CD4-positive, alpha-beta T cell treated with Interleukin-1 beta for 1 hour (primary cell): Measurements from ENCODE around the gene CNFN.
"Not testable (repeated sequence)": the region's sequence is repeated elsewhere in the genome, so short reads cannot be mapped to it uniquely, and the experiment has no call there.

ENCODE experiments used
- DNase-seq, 2 donors: peaks; one replicate each; pipeline ENCODE4 v3.0.0-alpha.2; 2020 to 2022

Gene CNFN

GRCh38 chr19:42348211-42348610 lies 41.9 kb downstream of the CNFN start:
- no peak for DNase-seq

GRCh38 chr19:42345191-42345812 lies 44.8 kb downstream of the CNFN start:
- no peak for DNase-seq

GRCh38 chr19:42344336-42344893 lies 45.7 kb downstream of the CNFN start:
- DNase-seq: no peak

- DNase-seq: no peak
Observed at GRCh38 chr19:42343344-42344110, 46.6 kb downstream of the CNFN start.

- not testable (repeated sequence) for DNase-seq
Observed at GRCh38 chr19:42339922-42340321, 50.2 kb downstream of the CNFN start.

- DNase-seq: not testable (repeated sequence)
Observed at GRCh38 chr19:42339126-42339860, 50.8 kb downstream of the CNFN start.
